Pancreas (tissue), 10 donors: ENCODE measurements around the gene ACAP2. TPM values are rescaled to one million over a fixed set of nuclear protein-coding genes. Genes with fewer than 3 reads are reported as not detected.

Experiments
- ATAC-seq, 4 donors: fragments of 200-7000 bp; cut with Tn5 transposase; one replicate each; pipeline versions ENCODE4 v1.8.0 to v1.9.1; 2020; ENCODE audit warnings: mild to moderate bottlenecking in 4 of 4, moderate library complexity in 4 of 4
- DNase-seq, 6 donors: peaks; one replicate each; pipeline ENCODE4 v3.0.0-alpha.2; 2020
- FAIRE-seq: peaks from 2 replicates; lab custom pipeline; 2012; peaks lifted over from hg19 to GRCh38; lab: Jason Lieb, UNC
- H3K27ac ChIP-seq, 4 donors: fragments of 200-600 bp; sonication (generic); 1 replicate in 3 of 4; 2 replicates in 1 of 4; pipeline versions ENCODE4 v1.5.0 to v1.8.0; 2020
- H3K27me3 ChIP-seq, 4 donors: fragments of 200-600 bp; one replicate each; pipeline ENCODE4 v1.8.0; 2021
- H3K36me3 ChIP-seq, 3 donors: fragments of 200-600 bp; sonication (generic) in 1 of 3; one replicate each; pipeline versions ENCODE4 v1.5.0 to v1.8.0; 2020 to 2021
- H3K4me1 ChIP-seq, 3 donors: fragments of 200-600 bp; one replicate each; pipeline ENCODE4 v1.8.0; 2021
- H3K4me3 ChIP-seq, 4 donors: fragments of 200-600 bp; sonication (generic) in 2 of 4; one replicate each; pipeline versions ENCODE4 v1.5.0 to v1.8.0; 2020 to 2021
- H3K9me3 ChIP-seq, 4 donors: fragments of 200-600 bp; one replicate each; pipeline ENCODE4 v1.8.0; 2021
- WGBS, 2 donors: extraction: QIAGEN DNeasy Blood & Tissue Kit; methylation state at CpG; one replicate each; pipeline ENCODE4 v1.1.7; 2013; 5-methylcytosine and 5-hydroxymethylcytosine counted together
- intact Hi-C, 3 donors: fragments of 100-400 bp; cut with DNase I; formaldehyde crosslinking; loops; one replicate each; pipeline versions ENCODE4 v1.11.1 to v1.14.2; 2022
- polyA plus RNA-seq, 2 donors: library from polyadenylated mRNA; stranded (reverse); fragments of 200-250 nt; gene quantifications; one replicate each; pipeline ENCODE4 v1.2.3, GENCODE V29; 2013
- total RNA-seq, 6 donors: library from RNA; stranded (reverse); fragmentation: NEBNext Ultra II Directional in 4 of 6; extraction: Animal tissue kit (Norgen Biotek cat#: 25700) in 4 of 6; gene quantifications; one replicate each; pipeline versions ENCODE4 v1.2.1 to v1.2.4, GENCODE V29; 2021 to 2023
- TF ChIP-seq, protein P1 (sequence below), 4 donors: fragments of 200-600 bp; sonication (generic) in 3 of 4; IDR thresholded peaks; one replicate each; pipeline versions ENCODE4 v1.5.0 to v1.8.0; 2021; ENCODE audit warnings: antibody characterized with exemption in 4 of 4
- donor health status: healthy with polysubstance abuse.
- donor health status: DM: no; HTN: no; CAD: no; lungs with moderate emphysema.
- donor health status: DM: no; HTN: no; CAD: no.
- donor health status: control.
- donor health status: control.
- donor health status: Bipolar disorder and iron deficiency.
- donor health status: DM: yes; HTN: yes; CAD: no.
- donor health status: DM: no; HTN: no; CAD: no.
- donor health status: DM: no; HTN: no; CAD: no.
- donor health status: DM: yes; HTN: yes; CAD: no.

The ACAP2 gene
- total and polyA plus RNA-seq, 8 donors, result 4.2 to 21.1 (median 14.7) TPM

DNA sequence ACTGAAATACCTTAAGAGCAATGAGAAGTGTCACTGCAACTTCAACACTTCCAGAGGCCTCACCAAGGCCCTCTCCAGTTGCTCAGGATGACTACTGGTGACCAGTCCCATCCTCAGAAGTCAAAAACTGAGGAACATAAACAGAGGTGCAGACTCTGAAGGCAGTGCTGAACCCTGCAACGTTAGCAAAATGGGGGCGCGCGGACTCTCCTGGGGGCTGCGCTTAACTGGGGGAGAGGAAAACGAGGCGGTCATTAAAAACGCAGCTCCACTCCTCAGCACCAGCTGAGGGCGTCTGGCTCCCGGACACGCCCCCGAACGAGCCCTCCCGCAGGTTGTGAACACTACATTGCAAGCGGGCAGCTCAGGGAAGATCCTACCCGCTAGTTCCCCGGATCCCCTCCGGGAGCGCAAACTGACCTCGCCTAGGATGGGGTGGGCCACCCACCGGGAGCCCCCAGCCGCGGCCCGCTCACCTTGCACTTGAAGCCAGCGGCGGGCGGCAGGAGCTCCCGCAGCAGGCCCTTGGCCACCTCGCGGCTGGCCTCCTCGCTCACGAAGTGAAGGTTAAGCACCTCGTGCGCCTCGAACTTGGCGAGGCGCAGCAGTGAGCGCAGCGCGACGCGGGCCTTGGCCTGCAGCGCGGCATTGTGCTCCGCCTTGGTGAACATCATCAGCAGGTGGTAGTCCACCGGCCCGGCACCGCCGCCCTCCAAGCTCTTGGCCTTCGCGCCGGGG, 172.6 kb downstream of the ACAP2 start:
- peak overlapping the region; percentile 70 to 76 (median 72) for H3K27ac ChIP-seq
- no peaks in the 10 kb centered on the region for H3K36me3 ChIP-seq
- DNase-seq (peak in 5 of 6 donors; percentile 33 to 85 (median 48)), FAIRE-seq (no peak), ATAC-seq (peak in 3 of 4 donors; percentile 6 to 11 (median 7))
- H3K9me3 ChIP-seq, result no peaks in the 10 kb centered on the region
- WGBS, 2 donors, result 0 to 1% methylated on average over 48 to 52 of the region's 52 CpGs
- peak overlapping the region; percentile 85 to 95 (median 92) for H3K4me3 ChIP-seq
- intact Hi-C loops, result loop anchor here in 1 of 3 donors (5.0 kb wide), 1 partner anchor 257 kb away; no protein-coding TSS in a partner anchor
- H3K4me1 ChIP-seq, result peaks cover 0 to 8% (median 3%) of the 10 kb centered on the region in 3 donors
- H3K27me3 ChIP-seq, result no peaks in the 10 kb centered on the region
- TF ChIP-seq, protein P1, sequence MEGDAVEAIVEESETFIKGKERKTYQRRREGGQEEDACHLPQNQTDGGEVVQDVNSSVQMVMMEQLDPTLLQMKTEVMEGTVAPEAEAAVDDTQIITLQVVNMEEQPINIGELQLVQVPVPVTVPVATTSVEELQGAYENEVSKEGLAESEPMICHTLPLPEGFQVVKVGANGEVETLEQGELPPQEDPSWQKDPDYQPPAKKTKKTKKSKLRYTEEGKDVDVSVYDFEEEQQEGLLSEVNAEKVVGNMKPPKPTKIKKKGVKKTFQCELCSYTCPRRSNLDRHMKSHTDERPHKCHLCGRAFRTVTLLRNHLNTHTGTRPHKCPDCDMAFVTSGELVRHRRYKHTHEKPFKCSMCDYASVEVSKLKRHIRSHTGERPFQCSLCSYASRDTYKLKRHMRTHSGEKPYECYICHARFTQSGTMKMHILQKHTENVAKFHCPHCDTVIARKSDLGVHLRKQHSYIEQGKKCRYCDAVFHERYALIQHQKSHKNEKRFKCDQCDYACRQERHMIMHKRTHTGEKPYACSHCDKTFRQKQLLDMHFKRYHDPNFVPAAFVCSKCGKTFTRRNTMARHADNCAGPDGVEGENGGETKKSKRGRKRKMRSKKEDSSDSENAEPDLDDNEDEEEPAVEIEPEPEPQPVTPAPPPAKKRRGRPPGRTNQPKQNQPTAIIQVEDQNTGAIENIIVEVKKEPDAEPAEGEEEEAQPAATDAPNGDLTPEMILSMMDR (IDR thresholded peaks at IDR 0.05), result no peak

DNA sequence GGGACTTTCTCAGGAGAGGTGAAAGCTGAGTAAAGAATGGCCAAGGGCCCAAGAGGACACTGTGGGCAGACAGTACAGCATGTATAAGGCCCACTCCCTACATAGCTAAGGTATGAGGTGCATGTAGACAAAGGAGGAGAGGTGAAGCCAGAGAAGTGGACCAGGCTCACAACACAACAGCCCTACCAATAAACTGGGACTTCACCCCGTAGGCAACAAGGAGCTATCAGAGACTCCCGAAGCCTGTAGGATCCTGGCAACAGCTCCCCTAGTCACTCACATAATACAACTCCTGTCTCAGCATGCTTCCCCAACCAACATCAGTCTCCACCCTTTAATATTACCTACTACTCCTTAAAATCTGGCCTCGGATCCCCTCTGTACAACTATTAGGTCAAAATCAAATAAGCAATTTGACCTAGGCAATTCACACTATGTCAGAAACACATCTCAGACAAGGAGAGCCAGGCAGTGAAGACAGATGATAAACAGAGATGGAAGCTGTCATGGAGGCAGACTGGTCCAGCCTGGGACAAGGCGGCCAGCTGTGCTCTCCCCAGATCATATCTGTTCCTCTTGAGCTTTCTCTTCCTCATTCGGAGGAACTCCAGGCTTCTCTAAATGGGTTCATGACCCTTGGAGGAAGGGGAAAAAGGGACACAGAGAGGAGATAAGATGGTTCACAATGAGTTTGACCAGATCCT, 173.3 kb downstream of the ACAP2 start:
- Histone ChIP-seq H3K4me3 (peak overlapping the region in 2 of 4 donors; percentile 91 to 95), H3K27me3 (no peaks in the 10 kb centered on the region), H3K36me3 (no peaks in the 10 kb centered on the region), H3K9me3 (no peaks in the 10 kb centered on the region), H3K4me1 (peaks cover 0 to 8% (median under 1%) of the 10 kb centered on the region in 3 donors), H3K27ac (no peak overlapping the region)
- no peak for ATAC-seq
- 78 to 85% methylated on average over 5 of the region's 5 CpGs for WGBS, 2 donors
- TF ChIP-seq, protein P1 (IDR thresholded peaks at IDR 0.05), result no peak
- DNase-seq, result no peak
- intact Hi-C loops, result loop anchor here in 1 of 3 donors (5.0 kb wide), 2 partner anchors 258 to 602 kb away; no protein-coding TSS in a partner anchor
- no peak for FAIRE-seq

DNA sequence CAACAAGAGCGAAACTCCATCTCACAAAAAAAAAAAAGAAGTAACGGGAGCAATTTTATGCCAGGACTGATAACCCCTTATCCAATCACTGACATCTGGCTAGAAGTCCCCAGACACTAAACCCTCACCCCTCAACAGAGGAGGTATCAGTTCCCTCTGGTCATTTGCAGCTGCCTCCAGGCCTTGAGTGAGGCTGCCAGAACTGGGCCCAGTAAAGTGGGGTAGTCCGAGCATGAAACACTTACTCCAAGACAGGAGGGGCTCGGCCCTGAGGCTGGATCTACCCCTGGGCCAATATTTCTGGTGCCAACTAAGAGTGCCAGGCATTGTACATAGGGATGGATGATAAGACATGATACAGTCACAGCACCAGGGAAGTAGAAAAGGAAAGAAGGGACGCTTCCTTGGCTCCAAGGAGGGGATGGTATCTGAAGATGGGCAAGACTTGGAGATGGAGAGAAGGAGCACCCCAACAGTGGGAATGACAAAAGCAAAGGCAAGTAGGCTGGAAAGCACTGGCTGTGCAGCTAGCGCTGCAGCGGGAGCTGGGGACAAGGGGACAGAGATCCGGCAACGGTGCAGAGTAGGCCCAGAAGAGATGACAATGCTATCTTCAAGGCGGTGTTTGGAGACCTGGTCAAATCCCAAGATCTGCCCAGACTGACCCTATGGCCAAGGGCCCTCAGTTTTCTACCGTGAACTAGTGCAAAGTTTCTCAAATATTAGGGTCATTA, 174.1 kb downstream of the ACAP2 start:
- Histone ChIP-seq H3K9me3 (no peaks in the 10 kb centered on the region), H3K27me3 (no peaks in the 10 kb centered on the region), H3K36me3 (no peaks in the 10 kb centered on the region), H3K27ac (no peak overlapping the region), H3K4me1 (peaks cover 0 to 8% (median 0%) of the 10 kb centered on the region in 3 donors), H3K4me3 (no peak overlapping the region)
- WGBS, 2 donors, result 94 to 96% methylated on average over 10 to 11 of the region's 11 CpGs
- TF ChIP-seq, protein P1 (IDR thresholded peaks at IDR 0.05), result no peak
- FAIRE-seq (no peak), ATAC-seq (no peak), DNase-seq (no peak)
- intact Hi-C loops, result loop anchor here in 1 of 3 donors (5.0 kb wide), 1 partner anchor 601 kb away; no protein-coding TSS in a partner anchor

DNA sequence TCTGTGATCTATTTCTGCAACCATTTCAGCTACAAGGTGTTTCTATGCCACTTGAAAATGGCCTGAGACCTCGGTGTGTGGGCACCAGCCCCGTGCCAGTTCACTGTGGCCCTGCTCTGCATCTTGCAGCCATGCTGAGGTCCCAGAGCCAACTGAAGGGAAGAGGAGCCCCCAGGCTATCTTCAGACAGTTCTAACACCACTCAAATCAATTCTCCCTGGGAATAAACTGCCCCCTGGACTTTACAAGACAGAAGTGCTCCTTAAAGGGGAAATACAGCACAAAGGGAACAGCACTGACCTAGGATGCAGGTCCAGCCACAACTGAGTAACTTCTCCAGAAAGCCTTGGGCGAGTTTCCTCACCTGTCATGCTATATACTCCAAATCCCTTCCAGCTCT, 175.7 kb downstream of the ACAP2 start:
- no peak for ATAC-seq
- DNase-seq, result no peak
- no peaks in the 10 kb centered on the region for H3K36me3 ChIP-seq
- H3K9me3 ChIP-seq, result no peaks in the 10 kb centered on the region
- H3K27me3 ChIP-seq, result no peaks in the 10 kb centered on the region
- H3K4me3 ChIP-seq, result no peak overlapping the region
- intact Hi-C loops, result loop anchor here in 1 of 3 donors (5.0 kb wide), 1 partner anchor 600 kb away; no protein-coding TSS in a partner anchor
- peaks cover 0 to 8% (median 0%) of the 10 kb centered on the region in 3 donors for H3K4me1 ChIP-seq
- H3K27ac ChIP-seq, result no peak overlapping the region
- TF ChIP-seq, protein P1 (IDR thresholded peaks at IDR 0.05), result no peak
- WGBS, 2 donors, result 72 to 73% methylated on average over 3 of the region's 3 CpGs
- FAIRE-seq, result no peak
